Stimulated activated CD8-positive, alpha-beta memory T cell treated with anti-CD3 and anti-CD28 coated beads, Interleukin-4, amount 100 ng/mL, for 4 hours (primary cell): ENCODE results near the gene SH3GLB2.

Experiments used
- DNase-seq, 2 donors: peaks; one replicate each; pipeline ENCODE4 v3.0.0-alpha.2; 2020; ENCODE audit warnings: low read depth in 2 of 2, low spot score in 1 of 2

SH3GLB2 gene

GRCh38 chr9:129028192-129028966, at the start of gene SH3GLB2:
SH3GLB2 (minus strand) TSS chr9:129028331; CDS start chr9:129028154, 177 bp downstream.
- peak; percentile 85 to 93 for DNase-seq

DNA sequence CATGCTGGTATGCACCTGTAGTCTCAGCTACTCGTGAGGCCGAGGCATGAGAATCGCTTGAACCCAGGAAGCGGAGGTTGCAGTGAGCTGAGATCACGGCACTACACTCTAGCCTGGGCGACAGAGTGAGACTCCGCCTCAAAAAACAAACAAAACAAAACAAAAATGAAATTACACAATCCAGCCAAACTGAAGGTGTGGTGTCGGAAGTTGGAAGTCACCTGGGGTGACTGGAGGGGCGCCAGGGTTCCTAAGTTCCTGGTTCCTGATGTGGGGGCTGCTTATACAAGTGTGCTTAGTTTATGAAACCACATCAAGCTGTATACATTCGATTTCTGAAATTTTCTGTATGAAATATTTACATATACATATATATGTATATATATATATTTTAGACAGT, 49.1 kb upstream of the SH3GLB2 start:
- DNase-seq: no peak

GRCh38 chr9:129076640-129077037, 48.5 kb upstream of the SH3GLB2 start:
- DNase-seq: no peak

DNA sequence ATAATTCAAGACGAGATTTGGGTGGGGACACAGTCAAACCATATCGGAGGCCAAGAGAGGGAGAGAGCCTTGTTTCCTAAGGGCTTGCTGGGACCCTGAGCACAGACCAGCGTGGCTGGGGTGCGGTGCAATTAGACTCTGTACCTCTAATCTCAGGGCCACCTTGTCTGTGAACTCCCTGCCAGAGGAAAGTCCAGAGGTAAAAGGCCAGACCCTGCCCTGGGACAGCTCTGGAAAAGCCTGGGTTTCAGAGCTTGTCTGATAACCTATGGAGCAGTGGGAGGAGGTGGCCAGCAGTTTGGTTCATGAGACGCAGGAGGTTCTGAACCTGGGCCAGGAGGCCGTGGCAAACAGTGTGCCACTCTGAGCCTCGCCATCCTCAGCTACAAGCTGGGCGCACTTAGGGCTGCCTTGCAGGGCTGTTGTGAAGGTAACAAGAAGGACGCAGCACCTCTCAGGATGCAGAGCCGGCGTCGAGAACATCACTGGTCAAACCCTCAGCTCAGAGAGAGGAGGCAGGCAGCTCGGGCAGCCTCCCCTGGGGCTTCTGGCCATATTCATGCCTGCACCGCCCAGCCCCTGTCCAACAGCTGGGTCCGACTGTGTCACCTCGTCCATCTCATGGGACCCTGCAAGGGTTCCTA, 48.0 kb upstream of the SH3GLB2 start:
- DNase-seq: no peak

GRCh38 chr9:129074106-129074505, 46.0 kb upstream of the SH3GLB2 start:
- no peak for DNase-seq

GRCh38 chr9:129073404-129073803, 45.3 kb upstream of the SH3GLB2 start:
- no peak for DNase-seq

- DNase-seq: no peak
Observed at GRCh38 chr9:129072171-129072570, 44.0 kb upstream of the SH3GLB2 start.

DNA sequence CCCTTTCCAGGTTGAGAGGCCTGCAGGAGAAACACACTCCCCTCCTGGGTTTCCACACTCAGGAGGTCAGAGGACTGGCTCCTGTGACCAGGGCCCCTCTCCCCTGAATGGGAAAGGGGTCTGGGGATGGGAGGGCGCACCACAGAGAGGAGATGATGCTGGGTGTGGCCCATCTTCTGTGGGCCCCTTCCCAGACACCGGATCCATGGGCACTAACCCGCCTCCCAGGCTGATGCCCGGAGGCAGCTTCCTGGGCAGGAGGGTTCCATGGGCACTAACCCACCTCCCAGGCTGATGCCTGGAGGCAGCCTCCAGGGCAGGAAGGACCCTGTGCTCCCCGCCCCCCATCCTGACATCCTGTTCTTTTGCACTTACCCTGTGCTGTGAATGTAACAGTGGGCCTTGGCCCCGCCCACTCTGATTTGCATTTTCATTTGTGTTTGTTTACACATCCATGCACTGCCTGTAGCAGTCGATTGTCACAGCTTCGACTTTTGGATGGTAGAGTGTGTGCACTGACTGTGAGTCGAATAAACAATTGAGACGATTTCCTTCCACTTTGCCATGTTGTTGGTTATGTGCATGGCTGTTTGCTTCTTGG, 43.5 kb upstream of the SH3GLB2 start:
- no peak for DNase-seq

- no peak for DNase-seq
Observed at GRCh38 chr9:129070696-129071525, 42.8 kb upstream of the SH3GLB2 start.

DNA sequence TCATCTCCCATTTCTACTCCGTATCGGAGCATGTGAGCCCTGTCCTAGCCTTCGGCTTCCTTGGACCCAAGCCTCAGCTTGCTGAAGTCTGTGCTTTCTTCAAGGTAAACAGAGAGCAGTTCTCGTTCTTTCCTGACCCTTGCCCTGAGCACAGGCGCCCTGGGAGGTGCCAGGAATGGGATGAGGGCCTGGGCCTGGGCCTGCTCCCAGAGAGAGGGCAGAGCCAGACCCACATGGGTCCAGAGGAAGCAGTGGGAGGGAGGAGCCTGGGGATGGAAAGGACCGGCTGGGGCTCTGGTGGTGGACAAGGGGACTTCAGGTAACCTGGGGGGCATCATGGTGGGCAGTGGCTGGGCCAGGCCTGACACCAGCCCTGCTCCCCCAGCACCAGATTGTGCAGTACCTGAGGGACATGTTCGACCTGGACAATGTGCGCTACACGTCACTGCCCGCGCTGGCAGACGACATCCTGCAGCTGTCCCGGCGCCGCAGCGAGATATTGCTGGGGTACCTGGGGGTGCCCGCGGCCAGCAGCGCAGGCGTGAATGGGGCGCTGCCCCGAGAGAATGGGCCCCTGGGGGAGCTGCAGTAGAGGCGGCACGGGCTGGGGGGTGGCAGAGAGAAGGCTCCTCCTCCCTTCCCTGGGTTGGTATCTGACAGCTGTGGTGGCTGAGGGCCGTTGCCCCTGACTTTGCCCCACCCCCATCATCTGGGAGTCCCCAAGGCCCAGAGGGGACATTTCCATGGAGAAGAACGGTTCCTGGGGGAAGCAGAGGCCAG, 41.9 kb upstream of the SH3GLB2 start:
- DNase-seq: no peak

GRCh38 chr9:129068990-129069861, 41.1 kb upstream of the SH3GLB2 start:
- DNase-seq: peak; percentile 29 to 42

DNA sequence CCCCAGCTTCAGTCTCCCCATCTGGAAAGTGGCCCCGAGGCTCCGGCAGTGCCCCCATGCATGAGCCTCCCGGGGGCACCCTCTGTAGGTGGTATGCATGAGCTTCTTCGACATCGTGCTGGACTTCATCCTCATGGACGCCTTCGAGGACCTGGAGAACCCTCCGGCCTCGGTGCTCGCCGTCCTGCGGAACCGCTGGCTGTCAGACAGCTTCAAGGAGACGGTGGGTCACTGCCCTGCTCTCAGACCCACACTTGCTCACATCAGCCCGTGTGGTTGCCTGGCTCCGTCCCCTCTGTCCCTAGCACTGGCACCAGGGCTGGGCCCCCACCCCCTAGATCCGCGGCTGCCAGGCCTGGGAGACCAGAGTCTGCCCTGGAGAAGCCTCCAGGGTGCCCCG, 40.0 kb upstream of the SH3GLB2 start:
- no peak for DNase-seq

DNA sequence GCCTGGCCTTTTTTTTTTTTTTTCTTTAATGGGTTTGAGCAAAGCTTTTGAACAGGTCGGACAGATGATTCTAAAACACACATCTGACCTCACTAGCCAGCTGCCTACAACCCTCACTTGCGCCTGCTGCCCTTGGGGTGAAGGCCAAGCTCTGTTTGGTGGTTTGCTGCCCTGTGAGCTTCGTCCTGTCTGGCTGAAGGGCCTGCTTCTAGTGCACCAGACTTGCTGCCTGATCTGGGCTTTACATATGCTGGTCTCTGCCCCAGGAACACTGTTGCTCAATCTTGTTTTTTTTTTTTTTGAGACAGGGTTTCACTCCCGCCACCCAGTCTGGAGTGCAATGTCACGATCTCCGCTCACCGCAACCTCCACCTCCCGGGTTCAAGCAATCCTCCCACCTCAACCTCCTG, 36.4 kb upstream of the SH3GLB2 start:
- DNase-seq: no peak

GRCh38 chr9:129063061-129063460, 34.9 kb upstream of the SH3GLB2 start:
- no peak for DNase-seq

GRCh38 chr9:129060991-129061390, 32.9 kb upstream of the SH3GLB2 start:
- DNase-seq: no peak

GRCh38 chr9:129059796-129060785, 32.0 kb upstream of the SH3GLB2 start:
- no peak for DNase-seq

DNA sequence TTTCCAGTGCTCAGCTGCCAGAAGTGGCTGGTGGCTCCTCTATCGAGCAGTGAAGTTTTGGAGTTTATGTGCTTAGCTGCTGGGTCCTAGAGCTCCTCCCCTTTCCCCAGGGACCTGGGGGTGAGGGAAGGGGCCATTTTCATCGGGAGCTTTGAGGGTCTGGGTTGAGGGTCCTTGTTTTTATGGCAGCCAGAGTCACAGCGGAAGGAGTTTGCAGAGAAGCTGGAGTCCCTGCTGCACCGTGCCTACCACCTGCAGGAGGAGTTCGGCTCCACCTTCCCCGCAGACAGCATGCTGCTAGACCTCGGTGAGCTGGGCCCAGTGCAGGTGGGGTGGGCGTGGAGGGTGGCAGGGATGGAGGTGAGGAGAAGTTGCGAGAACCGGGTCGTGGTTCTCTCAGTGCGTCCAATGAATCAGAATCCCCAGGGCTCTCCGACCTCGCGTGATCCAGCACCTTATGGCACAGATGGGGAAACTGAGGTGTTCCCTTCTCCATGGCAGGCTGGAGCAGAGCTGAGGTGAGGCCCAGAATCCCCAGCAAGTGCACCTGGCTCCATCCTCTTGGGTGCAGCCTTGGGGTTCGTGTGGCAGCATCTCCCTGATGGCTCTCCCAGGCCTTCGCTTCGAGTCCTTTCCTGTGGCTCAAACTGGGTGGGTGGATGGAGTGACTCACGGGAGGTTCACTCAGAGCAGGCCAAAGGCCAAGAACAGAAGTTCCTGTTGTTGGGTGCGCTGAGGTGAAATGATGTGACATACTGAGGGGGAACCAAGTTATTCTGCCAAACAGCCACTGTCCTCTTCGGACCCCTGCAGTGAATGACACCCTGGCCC, 31.0 kb upstream of the SH3GLB2 start:
- no peak for DNase-seq
